ENCODE measurements around the gene ROBO1. TPM values are rescaled to one million over a fixed set of nuclear protein-coding genes. Genes with fewer than 3 reads are reported as not detected.
"Not testable (repeated sequence)": the region's sequence is repeated elsewhere in the genome, so short reads cannot be mapped to it uniquely, and the experiment has no call there.

ROBO1 gene
- polyA plus RNA-seq, 3 donors = 115 to 133 (median 127) TPM

DNA sequence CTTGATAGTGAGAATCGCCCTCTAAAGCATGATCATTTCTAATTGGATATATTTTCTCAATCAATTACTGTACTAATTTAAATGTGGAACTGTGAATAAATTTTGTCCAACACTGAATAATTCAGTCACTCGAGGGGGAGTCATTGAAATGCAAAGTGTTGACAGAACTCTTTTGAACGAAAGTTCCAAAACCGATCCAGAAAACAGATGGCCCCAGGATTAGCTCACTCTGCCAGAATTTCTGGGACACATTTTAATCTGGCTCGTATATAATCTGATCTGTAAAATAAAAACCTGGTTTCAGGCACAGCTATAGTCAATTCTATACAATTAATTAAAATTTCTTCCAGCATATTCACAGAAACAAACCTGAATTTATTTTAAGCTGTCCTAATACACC lies 580.4 kb downstream of the ROBO1 start:
- DNase-seq (ENCODE audit: low read depth in 3 of 3, low spot score in 2 of 3) = no peak

DNA sequence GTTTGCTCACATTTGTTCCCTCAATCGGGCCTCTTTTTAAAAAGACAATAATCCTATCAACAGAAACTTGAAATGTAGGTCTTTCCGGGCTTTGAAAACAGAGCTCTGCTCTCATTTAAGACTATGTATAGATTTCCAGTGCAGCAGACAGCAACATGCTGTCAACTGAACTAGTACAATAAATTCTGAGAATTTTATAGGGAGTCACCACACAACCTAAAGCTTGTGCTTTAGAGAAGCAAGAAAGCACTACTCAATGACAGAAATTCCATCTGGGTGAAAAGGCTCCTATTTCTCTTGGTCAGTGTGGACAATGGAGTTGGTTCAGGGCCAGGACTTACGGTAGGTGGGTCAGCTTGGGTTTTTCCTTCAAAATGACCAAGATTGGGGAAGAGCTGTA lies 583.5 kb downstream of the ROBO1 start:
- peak in 2 of 3 donors; percentile 25 to 43 for DNase-seq (ENCODE audit: low read depth in 3 of 3, low spot score in 2 of 3)

DNA sequence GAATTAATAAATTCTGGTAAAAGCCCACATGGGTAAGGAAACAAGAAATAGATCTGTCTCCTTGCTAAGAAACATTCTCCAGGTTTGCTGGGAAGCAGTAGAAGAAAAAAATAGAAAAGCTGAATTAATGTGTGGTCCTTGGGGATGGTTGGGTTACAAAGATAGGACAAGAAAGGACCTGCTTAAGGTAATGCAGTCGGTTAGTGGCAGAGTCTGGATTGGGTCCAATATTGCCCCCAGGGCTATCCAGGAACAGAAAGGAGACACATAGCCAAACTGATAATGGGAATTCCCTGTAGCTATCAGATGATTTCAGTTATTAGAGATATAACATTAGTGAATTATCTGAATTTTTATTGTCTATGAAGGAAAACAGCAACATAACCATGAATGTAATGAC lies 584.3 kb downstream of the ROBO1 start:
- no peak for DNase-seq (ENCODE audit: low read depth in 3 of 3, low spot score in 2 of 3)

DNA sequence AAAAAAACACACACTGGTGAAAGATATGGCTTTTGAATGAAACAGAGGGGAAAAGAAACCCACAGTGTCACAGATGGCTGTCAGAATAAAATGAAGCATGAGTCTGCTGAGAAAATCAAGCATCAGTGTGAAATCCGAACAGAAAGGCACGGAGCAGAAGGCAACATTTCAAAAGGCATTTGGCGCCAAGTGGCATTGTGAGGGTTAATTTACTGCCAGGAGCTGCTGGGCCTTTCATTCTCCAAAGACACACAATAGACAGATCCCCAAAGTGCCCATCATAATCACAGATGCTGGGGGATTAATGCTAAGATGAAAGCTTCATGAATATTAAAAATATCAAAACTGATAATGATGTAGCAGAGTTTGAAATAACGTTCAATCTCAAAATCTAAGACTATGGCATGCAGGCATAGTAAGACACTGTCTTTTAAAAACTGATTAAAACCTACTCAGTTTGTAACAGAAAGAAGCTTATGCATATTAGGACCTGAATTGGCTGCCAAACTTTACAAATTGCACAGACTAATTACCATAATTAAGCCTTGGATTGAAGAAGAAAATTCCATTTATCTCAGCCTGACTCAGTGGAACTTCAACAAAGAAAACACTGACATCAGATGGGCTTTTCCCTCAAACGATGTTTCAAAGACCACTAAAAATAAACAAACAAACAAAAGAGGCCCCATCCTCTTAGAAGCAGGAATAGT lies 589.2 kb downstream of the ROBO1 start:
- no peak for DNase-seq (ENCODE audit: low read depth in 3 of 3, low spot score in 2 of 3)

DNA sequence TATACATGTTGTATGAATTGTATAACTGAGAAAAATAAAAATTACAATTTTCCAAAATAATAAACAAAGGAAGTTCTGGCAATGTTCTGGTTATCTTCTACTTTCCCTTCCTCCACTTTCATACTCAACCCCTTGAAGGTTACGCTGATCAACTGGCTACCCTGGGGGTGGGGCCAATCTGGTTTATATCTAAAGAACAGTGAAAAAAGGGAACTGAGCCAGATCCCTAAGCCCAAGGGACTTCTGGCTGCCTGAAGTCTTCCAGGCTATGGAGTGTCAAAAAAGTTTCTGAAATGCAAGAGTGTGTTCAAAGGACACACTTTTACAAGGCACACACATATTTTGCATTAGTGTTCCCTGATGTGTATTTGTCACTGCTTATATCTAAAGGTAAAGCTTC lies 591.9 kb downstream of the ROBO1 start:
- DNase-seq (ENCODE audit: low read depth in 3 of 3, low spot score in 2 of 3) = no peak

DNA sequence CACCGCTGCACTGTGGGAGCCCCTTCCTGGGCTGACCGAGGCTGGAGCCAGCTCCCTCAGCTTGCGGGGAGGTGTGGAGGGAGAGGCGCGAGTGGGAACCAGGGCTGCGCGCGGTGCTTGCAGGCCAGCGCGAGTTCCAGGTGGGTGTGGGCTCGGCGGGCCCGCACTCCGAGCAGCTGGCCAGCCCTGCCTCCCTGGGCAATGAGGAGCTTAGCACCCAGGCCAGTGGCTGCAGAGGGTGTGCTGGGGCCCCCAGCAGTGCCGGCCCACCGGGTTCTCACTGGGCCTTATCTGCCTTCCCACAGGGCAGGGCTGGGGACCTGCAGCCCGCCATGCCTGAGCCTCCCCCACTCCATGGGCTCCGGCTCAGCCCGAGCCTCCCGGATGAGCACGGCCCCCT lies 594.5 kb downstream of the ROBO1 start:
- DNase-seq (ENCODE audit: low read depth in 3 of 3, low spot score in 2 of 3) = not testable (repeated sequence)

DNA sequence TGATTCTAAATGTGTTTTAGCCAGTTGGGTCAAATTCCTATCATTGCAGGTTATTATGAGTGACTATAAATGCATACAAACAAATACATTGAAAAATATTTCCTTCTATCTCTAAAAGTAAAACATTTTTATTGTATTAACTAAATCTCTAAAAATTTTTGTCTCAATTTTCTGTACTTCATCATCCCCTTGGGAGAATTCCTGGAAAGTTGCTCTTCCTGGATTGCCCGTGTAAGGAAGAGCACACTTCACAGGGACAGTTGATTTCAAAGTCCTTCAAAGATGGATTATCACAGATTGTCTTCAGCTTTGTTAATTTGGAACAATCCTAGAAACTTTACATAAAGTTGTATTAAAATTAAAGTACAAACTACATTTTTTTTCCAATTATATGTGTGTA lies 595.6 kb downstream of the ROBO1 start:
- DNase-seq (ENCODE audit: low read depth in 3 of 3, low spot score in 2 of 3) = no peak

DNA sequence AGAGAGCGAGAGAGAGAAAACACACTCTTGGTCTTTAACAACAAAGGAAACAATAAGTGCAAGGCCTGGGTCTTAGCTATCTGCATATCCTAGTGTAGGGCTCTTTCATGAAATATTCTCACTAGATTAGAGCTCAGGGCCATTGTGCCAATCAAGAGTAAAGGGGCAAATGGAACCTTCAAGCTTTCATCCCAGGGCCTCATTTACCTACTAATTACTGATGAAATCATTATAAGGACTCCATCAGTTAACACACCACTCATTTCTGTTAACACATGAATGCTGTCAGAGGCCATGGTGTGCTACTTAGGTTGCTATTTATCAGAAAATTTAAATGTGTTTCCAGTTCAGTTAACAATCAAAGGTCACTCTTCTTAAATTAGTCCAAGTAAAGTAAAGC lies 597.8 kb downstream of the ROBO1 start:
- DNase-seq (ENCODE audit: low read depth in 3 of 3, low spot score in 2 of 3) = no peak

DNA sequence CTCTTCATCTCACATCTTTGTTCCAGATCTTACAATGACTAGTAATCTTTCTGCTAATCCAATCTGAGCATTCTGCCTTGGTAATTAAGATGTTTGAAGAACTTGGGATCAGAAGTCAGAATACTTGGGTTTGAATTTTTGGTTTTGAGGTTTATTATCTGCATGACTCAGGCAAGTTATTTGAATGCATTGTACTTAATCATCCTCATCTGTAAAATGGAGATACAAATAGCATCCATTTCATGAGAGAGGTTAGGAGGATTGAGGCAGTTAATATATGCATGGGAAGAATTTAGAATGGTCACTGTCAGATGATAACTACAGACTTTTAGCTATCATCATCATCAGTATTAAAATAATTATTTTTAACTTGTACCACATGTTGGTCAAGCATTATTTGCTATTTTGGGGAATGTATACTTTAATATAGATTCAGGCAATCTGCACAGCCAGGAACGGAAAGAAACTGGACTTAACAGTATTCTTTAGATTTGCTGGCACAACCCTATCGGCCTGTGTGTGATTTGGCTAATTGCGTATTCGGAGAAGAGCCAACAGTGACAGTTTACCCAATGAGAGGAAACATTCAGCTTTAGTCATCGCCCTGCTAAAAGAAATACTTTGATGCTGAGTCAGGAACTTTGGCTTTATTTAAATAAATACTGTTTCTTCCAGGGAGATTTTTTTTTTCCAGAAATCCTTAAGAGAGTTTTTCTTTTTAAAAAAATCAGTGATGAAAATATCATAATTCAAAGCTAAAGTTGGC lies 600.0 kb downstream of the ROBO1 start:
- no peak for DNase-seq (ENCODE audit: low read depth in 3 of 3, low spot score in 2 of 3)

DNA sequence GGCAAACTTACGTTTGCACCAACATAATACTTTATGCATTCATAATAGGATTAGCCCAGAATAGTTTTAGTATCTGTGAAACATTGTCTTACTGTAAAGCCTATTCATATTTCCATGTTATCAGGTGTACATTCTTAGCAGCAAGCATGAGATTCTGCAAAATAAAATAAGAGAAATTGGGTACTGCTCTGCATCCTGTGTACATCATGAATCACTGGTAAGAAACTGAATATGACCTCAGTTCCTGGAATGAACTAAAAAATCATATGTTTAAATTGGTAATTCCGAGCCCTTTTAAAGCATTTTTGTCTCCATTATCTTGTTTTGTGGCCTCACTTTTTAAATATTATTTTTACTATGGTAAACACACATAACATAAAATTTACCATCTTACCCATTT lies 605.1 kb downstream of the ROBO1 start:
- no peak for DNase-seq (ENCODE audit: low read depth in 3 of 3, low spot score in 2 of 3)

DNA sequence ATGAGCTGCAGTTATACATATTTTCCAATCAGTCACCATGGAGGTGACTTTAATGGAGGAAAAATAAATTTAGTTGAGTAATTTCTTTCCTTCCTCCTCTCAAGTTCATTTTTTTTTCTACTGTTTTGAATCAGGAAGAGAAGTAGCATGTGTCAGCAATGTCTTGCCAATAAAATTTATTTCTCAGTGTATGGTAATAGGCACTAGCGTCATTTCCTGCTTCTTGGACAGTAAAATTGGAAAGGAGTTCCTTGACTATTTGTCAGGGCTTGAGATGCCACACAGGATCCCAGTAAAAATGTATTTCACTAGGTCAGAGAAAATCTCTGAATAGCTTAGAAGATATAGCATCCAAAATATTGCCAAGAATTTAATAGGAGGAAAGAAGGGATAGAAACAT lies 605.9 kb downstream of the ROBO1 start:
- no peak for DNase-seq (ENCODE audit: low read depth in 3 of 3, low spot score in 2 of 3)

DNA sequence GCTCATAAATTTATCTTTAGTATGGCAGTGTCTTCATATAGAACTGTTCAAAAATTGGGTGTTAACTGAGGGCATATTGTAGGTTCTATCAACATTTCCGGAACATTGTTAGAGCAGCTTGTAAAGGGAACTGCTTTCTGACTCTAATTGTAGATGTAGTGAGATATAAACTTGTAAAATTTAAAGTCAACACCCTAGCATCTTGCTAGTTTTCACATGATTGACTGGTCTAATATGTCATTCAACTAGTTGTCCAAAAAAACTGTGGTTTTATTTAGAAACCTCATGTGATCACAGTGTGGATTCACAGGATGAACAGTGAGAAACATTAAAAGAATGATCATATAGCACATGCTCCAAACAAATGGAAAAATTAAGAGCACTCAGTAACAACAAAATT lies 607.4 kb downstream of the ROBO1 start:
- no peak for DNase-seq (ENCODE audit: low read depth in 3 of 3, low spot score in 2 of 3)

DNA sequence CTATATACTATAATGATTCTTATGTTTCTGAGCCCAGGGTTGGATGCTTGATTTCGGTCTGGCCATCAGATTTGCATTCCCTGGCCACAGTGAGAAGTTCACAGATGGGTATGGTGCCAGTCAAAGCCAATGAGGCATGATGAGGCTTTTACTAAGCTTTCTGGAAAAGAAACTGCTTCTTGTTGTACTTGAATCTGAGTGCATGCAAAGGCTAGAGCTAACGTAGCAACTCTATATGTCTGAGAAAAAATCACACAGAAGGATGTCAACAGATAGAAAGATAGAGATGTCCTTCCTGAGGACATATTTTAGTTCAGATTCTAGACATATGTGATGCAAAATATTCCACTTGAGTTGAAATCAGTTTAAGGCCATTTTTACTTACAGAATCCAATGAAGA lies 608.1 kb downstream of the ROBO1 start:
- DNase-seq (ENCODE audit: low read depth in 3 of 3, low spot score in 2 of 3) = no peak

DNA sequence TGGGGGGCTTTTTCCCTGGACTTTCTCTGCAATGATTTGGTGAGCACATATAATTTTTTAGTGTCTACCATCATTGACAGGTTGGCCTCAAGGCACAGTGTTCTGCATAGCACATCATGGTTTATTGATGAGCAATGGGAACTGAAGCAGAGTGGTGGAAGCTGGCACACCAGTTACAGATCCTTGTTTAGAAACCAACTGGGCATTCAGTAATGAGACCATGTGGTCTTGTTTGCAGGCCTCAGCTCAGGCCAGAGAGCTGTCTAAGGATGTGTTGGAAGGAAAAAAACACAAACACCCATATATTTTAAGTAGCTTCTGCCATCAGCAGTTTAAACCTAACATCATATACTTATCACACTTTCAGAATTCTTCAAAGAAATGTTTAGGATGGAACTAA lies 610.6 kb downstream of the ROBO1 start:
- no peak for DNase-seq (ENCODE audit: low read depth in 3 of 3, low spot score in 2 of 3)

DNA sequence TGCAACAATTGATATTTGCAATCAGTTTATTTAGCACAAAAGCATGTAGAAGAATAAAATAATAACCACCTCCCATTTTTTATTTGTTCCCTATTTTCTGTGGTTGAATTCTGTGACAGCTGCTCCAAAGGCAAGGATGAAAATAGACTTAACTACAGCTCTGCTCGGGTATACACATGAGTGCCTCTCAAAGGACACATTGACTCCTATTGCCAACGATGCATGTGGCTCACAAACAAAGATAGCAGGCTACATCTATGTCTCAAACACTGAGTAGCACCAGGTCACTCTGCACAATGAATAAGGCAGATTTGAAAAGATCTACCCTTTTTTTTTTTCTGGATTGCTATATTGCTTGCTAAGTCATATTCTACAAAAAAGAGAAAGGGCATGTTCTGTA lies 612.9 kb downstream of the ROBO1 start:
- DNase-seq (ENCODE audit: low read depth in 3 of 3, low spot score in 2 of 3) = no peak

DNA sequence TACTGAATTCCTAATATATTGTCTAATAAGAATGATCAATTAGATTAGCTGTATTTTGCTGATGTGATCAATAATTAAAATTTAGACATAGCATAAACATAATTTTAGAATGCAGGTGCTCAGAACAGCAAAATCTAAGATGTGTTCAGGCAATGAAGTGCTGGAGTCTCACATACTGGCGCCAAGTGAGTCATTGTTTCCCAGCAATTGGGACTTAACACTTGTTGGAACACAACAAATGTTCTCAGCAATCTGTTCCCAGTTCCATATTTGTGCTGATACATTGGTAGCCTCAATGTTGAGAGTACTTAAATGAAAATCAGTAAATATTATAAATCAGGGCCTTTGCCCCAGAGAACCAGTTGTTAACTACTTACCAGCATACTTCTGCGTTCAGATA lies 619.0 kb downstream of the ROBO1 start:
- DNase-seq (ENCODE audit: low read depth in 3 of 3, low spot score in 2 of 3) = no peak

DNA sequence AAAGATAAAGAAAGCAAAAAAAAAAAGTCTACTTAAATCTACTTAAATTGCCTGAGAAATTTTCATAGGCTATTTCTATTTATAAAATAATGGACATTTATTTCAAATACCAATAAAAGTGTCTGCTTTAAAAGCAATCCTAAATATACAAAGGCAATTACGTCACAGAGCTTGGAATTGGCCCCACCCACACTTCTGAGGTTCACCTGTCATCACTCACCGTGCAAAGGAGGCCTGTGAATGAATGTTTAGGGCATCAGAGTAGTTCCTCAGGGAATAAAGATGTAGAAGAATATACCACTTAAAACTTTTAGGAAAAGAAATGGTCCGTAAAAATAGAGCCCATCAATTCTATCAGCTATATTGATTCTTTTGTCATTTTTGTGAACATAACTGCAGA lies 621.8 kb downstream of the ROBO1 start:
- DNase-seq (ENCODE audit: low read depth in 3 of 3, low spot score in 2 of 3) = no peak

DNA sequence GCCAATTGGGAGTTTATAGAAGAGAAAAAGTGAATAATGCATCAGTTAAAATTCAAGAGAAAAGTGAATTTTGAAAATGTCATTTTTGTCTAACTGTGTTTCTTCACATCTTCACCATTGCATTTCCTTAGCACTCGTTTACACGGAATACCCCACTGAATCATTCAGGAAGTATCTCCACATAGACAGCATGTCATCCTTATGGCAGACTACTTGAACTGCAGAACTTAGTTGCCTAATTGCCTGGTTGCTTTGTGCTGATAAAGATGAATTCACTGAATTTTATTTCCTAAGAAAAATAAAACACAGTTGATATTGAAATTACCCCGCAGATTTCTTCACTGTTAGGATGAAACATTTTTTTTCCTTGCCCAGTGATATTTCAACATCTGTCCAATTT lies 627.1 kb downstream of the ROBO1 start:
- no peak for DNase-seq (ENCODE audit: low read depth in 3 of 3, low spot score in 2 of 3)

DNA sequence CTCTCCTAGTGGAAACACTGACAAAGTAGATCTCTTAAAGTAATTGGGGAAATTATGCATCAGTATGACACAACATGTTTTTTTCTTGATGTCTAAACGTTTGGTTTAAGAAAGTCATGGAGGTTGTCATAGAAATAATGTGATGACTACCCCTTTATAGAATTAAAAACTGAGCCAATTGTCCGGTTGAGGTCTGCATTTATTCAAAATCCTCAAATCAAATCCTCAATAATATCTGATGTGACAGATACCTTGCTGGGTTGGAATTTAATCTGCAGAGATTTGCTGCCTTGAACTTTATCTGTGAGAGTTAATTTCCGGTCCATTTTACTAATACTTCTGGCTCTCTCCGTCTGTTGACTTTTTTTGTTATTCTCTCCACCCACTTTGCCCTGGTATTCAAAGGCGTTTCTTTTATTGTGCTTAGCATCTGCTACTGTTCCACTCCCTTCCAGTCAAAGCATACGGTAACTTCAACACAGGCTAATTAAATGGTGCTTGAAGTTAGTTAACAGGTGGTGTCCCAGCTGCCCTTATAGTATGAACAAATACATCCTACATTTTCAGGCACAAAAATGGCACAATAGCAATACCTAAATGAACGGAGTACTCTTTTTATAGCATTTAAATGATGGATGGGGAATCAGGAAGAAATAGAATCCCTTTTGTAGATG lies 628.3 kb downstream of the ROBO1 start:
- no peak for DNase-seq (ENCODE audit: low read depth in 3 of 3, low spot score in 2 of 3)

DNA sequence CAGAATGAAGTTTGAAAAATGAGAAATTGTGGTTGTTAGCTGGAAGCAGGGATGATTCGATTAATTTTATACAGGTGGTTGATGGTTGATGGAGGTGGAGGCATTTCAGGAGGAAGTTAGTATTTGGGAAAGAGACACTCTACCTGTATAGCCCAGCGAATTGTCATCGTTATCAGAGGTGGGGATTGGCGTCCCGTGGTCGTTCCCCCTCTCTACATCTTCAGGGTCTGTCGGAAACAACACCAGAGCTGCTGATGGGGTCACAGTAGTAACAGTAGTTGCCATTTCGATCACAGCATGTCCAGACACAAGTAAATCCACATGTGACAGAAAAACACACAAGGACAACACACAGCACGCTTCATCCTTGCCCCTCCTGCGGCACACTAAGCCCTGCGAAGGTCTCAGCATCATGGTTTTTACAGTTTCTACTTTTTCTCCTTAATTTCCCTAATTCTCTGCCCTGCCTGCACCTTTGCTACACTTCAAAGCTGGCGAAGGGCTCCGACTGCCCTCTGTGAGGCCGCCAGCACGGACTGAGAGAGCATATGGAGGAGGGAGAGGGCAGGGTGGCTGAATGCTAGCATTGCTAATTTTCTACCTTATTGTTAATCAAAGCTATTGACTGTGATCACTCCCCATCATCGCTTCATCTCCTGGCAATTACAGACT lies 642.3 kb downstream of the ROBO1 start:
- DNase-seq (ENCODE audit: low read depth in 3 of 3, low spot score in 2 of 3) = no peak

DNA sequence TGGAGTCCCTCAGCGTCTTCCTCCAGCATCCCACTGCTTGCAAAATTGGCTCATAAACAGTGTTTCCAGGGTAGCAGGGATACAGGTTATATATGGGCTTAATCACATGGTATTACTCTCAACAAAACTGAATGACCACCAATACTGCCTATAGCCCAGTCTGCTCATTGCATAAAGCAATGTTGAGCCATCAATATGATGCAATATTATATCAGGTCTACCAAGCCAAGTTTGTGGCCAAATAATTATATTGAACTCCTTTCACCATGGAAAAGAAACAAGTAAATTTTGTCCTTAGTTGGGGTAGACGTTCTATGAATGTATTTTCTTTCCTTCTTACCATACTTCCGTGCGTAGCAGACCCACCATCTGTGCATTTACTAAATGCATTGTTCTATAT lies 652.3 kb downstream of the ROBO1 start:
- no peak for DNase-seq (ENCODE audit: low read depth in 3 of 3, low spot score in 2 of 3)
